ENCODE results near the gene CFTR. TPM values are rescaled to one million over a fixed set of nuclear protein-coding genes. Genes with fewer than 3 reads are reported as not detected.
A peak's percentile ranks its signal among the peaks of the same experiment; 100 is the strongest.

Gene CFTR
- total and polyA plus RNA-seq, 2 of the 4 experiments (the other 2 are of a cell fraction), result 0.18 to 0.21 TPM

DNA sequence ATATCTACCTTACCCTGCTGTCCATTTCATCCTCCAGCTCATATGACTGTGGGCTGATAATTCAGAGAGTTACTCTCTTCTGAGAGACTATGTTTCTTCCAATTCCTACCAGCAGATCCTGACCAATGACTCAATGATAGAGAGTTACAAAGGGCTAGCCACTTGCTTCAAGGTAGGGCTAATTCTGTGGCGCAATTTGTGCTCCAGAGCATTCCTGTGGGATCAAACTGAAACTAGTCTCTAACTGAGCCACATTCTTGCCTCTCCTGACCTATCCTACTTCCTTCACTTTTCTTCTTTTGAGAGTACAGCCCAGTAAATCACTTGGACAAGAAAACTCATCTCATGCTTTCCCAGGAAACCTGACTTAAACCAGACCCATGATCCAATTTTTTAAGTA, 34.6 kb upstream of the CFTR start:
- no peak overlapping the region for H3K4ac ChIP-seq (ENCODE audit: low read depth, low read length)
- no peak overlapping the region for H3K56ac ChIP-seq (ENCODE audit: extremely low read depth, insufficient read depth, low read length)
- dilution Hi-C loops (cut with HindIII; ENCODE audit: low sequenced_read_pairs, unreplicated experiment), result no loop called here
- TF ChIP-seq CEBPB (IDR thresholded peaks at IDR 0.05; ENCODE audit: low read depth, low read length), result peak; percentile 32; the same call in 1 of the 2 replicates
- no peak for TF ChIP-seq RCOR1 (IDR thresholded peaks at IDR 0.05; ENCODE audit: insufficient replicate concordance, low read length)
- H4K8ac ChIP-seq (ENCODE audit: low read depth in 2 of 2, low read length in 2 of 2), result no peak overlapping the region
- H3K4me3 ChIP-seq (ENCODE audit: insufficient read depth, low read depth, low read length), result no peak overlapping the region
- H3K27ac ChIP-seq (ENCODE audit: insufficient read depth, low read length), result no peak overlapping the region
- no peaks in the 10 kb centered on the region for H3K9me1 ChIP-seq (ENCODE audit: insufficient read depth, low read length)
- no peak overlapping the region for H2AK9ac ChIP-seq (replicated peaks; ENCODE audit: low read depth, low read length, poor library complexity)
- H2BK15ac ChIP-seq (ENCODE audit: low read depth, low read length), result no peak overlapping the region
- no peak overlapping the region for H4K91ac ChIP-seq (ENCODE audit: insufficient read depth, low read depth, low read length)
- BruUV-seq (replicated peaks), result no TSS peak
- H3K23ac ChIP-seq (ENCODE audit: low read depth, low read length), result no peak overlapping the region
- H3K4me1 ChIP-seq (ENCODE audit: control insufficient read depth, insufficient read depth, low read length), result no peaks in the 10 kb centered on the region
- in situ Hi-C loops (cut with MboI; ENCODE audit: low sequenced_read_pairs), result no loop called here
- H3K36me3 ChIP-seq (ENCODE audit: control insufficient read depth, insufficient read depth, low read length), result no peaks in the 10 kb centered on the region
- no peak overlapping the region for H3K14ac ChIP-seq (replicated peaks; ENCODE audit: low read depth, low read length)
- POLR2A ChIA-PET (ENCODE audit: unreplicated experiment), result no interaction called here
- ATAC-seq (ENCODE audit: low read depth), result no peak; the same call in 1 of the 2 replicates
- no peak overlapping the region for H2AFZ ChIP-seq (replicated peaks; ENCODE audit: low read length, poor library complexity)
- no peaks in the 10 kb centered on the region for H3K79me1 ChIP-seq (ENCODE audit: low read depth in 1 of 2, low read length in 2 of 2)
- H3K18ac ChIP-seq (ENCODE audit: low read depth, low read length), result no peak overlapping the region
- no peak overlapping the region for H4K5ac ChIP-seq (ENCODE audit: low read depth, low read length)
- no peaks in the 10 kb centered on the region for H3K9me3 ChIP-seq (ENCODE audit: control insufficient read depth, insufficient read depth, low read length)
- CTCF ChIA-PET, result no interaction called here
- no peak overlapping the region for H3K4me2 ChIP-seq (ENCODE audit: low read depth, low read length)
- H2AK5ac ChIP-seq (ENCODE audit: low read depth, low read length), result no peak overlapping the region
- H2BK120ac ChIP-seq (ENCODE audit: low read depth, low read length), result no peak overlapping the region
- peak; percentile 34 for DNase-seq
- H4K20me1 ChIP-seq (ENCODE audit: insufficient read depth, low read length), result no peaks in the 10 kb centered on the region
- no peaks in the 10 kb centered on the region for H3K27me3 ChIP-seq (ENCODE audit: control insufficient read depth, insufficient read depth, low read length)
- intact Hi-C loops (cut with micrococcal nuclease), result no loop called here
- no peak overlapping the region for H2BK5ac ChIP-seq (ENCODE audit: low read depth, low read length, poor library complexity, severe bottlenecking)
- WGBS, 2 experiments (ENCODE audit: extremely low coverage in 2 of 2, insufficient read length in 1 of 2), result no CpG with 5 or more reads among the region's 1 CpG
- H2BK20ac ChIP-seq (ENCODE audit: low read depth, low read length), result no peak overlapping the region
- H3K9ac ChIP-seq (ENCODE audit: low read depth, low read length), result no peak overlapping the region
